Osteocyte (in vitro differentiated cells): ENCODE results near the gene PRR13. TPM values are rescaled to one million over a fixed set of nuclear protein-coding genes. Genes with fewer than 3 reads are reported as not detected.
"Not testable (repeated sequence)": the region's sequence is repeated elsewhere in the genome, so short reads cannot be mapped to it uniquely, and the experiment has no call there.

Experiments
- DNase-seq: peaks from one replicate; pipeline ENCODE4 v3.0.0; 2021; ENCODE audit warnings: mixed read lengths; ENCODE audit not compliant: unreplicated experiment; ENCODE audit errors: extremely low spot score
- H3K27ac Mint-ChIP-seq: one replicate; pipeline ENCODE4 v1.8.0; 2021; ENCODE audit warnings: mild to moderate bottlenecking, mixed read lengths; ENCODE audit not compliant: unreplicated experiment
- H3K27me3 Mint-ChIP-seq: one replicate; pipeline ENCODE4 v1.8.0; 2021; ENCODE audit warnings: mixed read lengths; ENCODE audit not compliant: unreplicated experiment
- H3K36me3 Mint-ChIP-seq: one replicate; pipeline ENCODE4 v1.8.0; 2021; ENCODE audit warnings: mixed read lengths; ENCODE audit not compliant: unreplicated experiment
- H3K4me1 Mint-ChIP-seq: one replicate; pipeline ENCODE4 v1.8.0; 2021; ENCODE audit warnings: mixed read lengths; ENCODE audit not compliant: unreplicated experiment
- H3K4me3 Mint-ChIP-seq: one replicate; pipeline ENCODE4 v1.8.0; 2021; ENCODE audit warnings: mild to moderate bottlenecking, moderate library complexity, mixed read lengths; ENCODE audit not compliant: unreplicated experiment
- H3K9me3 Mint-ChIP-seq: one replicate; pipeline ENCODE4 v1.8.0; 2021; ENCODE audit warnings: mixed read lengths; ENCODE audit not compliant: unreplicated experiment
- CTCF ChIP-seq: fragments of 200-600 bp; sonication (generic); IDR thresholded peaks from 2 replicates; pipeline ENCODE4 v1.5.0; 2021; ENCODE audit warnings: antibody characterized with exemption, mild to moderate bottlenecking, moderate library complexity
- long read RNA-seq: library from polyadenylated mRNA; unstranded; transcript quantifications from one replicate; pipeline ENCODE4 v2.0.0, GENCODE V29; 2021
- total RNA-seq: library from RNA; stranded (reverse); gene quantifications from 2 replicates; pipeline ENCODE4 v1.2.1, GENCODE V29; 2021

PRR13 gene, protein sequence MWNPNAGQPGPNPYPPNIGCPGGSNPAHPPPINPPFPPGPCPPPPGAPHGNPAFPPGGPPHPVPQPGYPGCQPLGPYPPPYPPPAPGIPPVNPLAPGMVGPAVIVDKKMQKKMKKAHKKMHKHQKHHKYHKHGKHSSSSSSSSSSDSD
- 102 and 105 TPM in 2 replicates for total RNA-seq
- long read RNA-seq, transcript PRR13-202 (4 exons, 1,229 nt) = major isoform, 6 of 11 reads
- long read RNA-seq, partial matches to known transcripts = 3 of 11 reads
- long read RNA-seq, other reads (novel, unspliced or antisense) = 1 of 11 reads

DNA sequence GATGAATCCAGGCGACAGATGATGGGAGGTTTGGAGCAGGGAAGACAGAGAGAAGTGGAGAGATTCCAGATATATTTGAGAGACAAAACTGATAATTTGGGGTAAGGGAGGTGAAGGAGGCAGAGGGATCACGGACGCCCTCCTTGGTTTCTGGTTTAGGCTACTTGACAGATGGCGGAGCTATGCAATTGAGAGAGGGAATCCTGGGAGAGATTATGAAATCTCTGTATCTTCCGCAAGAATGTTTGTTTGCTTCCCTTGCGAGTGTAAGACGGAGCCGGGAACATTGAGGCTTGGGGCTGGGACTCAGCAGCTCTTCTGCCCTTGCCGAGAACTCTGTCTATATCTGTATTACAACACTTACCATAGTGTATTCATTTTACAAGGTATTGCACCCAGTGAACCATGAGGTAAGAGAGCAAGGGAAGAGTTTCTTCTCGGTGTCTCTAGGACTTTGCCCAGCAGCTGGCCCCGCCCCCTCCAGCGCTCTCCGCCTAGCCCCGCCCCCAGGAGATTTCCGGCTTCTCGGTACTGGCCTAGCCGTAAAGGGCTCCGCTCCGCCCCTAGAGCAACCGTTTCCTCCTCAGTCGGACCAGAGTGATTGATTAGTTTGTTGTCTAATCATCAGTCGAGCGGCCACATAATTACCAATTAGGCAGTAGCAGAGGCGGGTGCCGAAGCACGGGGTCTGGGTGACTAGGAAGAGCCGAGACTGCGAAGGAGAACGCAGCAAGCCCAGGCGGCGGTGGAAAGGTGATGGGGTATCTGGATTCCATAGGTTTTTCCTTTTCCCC, at the start of gene PRR13:
TSS of gene PRR13 (plus strand) at position 695 of the 794 bp plus-strand sequence. CDS start 981 bp downstream, outside the sequence.
- H3K4me3 Mint-ChIP-seq = peak within 1 kb of the TSS; percentile 89
- H3K27ac Mint-ChIP-seq = peak within 1 kb of the TSS; percentile 97
- TF ChIP-seq CTCF = no peak
- H3K27me3 Mint-ChIP-seq = no peaks in the 10 kb centered on the region
- H3K9me3 Mint-ChIP-seq = no peaks in the 10 kb centered on the region
- peak; percentile 98 for DNase-seq
- H3K36me3 Mint-ChIP-seq = peaks cover 11% of the 10 kb centered on the region
- peaks cover 27% of the 10 kb centered on the region for H3K4me1 Mint-ChIP-seq

DNA sequence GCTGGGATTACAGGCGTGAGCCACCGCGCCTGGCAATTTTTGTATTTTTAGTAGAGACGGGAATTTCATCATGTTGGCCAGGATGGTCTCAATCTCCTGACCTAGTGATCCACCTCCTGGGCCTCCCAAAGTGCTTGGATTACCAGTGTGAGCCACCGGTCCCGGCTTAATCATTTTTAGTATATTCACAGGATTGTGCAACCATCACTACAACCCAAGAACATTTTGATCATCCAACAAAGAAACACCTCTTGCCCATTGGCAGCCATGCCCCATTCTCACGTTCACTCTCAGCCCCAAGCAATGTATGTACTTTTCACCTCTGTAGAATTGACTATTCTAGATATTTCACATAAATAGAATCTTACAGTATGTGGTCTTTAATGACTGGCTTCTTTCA, 41.6 kb upstream of the PRR13 start:
- Mint-ChIP-seq H3K4me3 (no peak overlapping the region), H3K9me3 (no peaks in the 10 kb centered on the region), H3K27ac (no peak overlapping the region), H3K27me3 (no peaks in the 10 kb centered on the region), H3K4me1 (peaks cover 1% of the 10 kb centered on the region), H3K36me3 (peaks cover 7% of the 10 kb centered on the region)
- no peak for TF ChIP-seq CTCF
- DNase-seq = peak; percentile 46

DNA sequence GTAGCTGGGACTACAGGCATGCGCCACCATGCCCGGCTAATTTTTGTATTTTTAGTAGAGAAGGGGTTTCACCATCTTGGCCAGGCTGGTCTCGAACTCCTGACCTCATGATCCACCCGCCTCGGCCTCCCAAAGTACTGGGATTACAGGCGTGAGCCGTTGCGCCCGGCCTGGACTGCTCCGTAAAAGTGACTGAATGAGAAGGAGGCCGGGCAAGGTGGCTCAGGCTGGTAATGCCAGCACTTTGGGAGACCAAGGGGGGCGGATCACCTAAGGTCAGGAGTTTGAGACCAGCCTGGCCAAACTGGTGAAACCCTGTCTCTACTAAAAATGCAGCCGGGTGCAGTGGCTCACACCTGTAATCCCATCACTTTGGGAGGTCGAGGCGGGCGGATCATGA, 39.2 kb upstream of the PRR13 start:
- H3K4me1 Mint-ChIP-seq, H3K9me3 Mint-ChIP-seq, H3K27ac Mint-ChIP-seq: not testable (repeated sequence)

GRCh38 chr12:53402871-53403270, 38.7 kb upstream of the PRR13 start:
- Mint-ChIP-seq H3K27me3 (no peaks in the 10 kb centered on the region), H3K4me3 (no peak overlapping the region), H3K27ac (no peak overlapping the region), H3K4me1 (no peaks in the 10 kb centered on the region), H3K36me3 (peaks cover 11% of the 10 kb centered on the region), H3K9me3 (no peaks in the 10 kb centered on the region)
- DNase-seq = no peak
- no peak for TF ChIP-seq CTCF

More for the DNA sequence above, 39.2 kb upstream of the PRR13 start:
- H3K27me3 Mint-ChIP-seq, H3K4me3 Mint-ChIP-seq: not testable (repeated sequence)
- DNase-seq = peak; percentile 49
- H3K36me3 Mint-ChIP-seq = peaks cover 11% of the 10 kb centered on the region

- Mint-ChIP-seq H3K4me1 (peaks cover 27% of the 10 kb centered on the region), H3K36me3 (peaks cover 34% of the 10 kb centered on the region), H3K27ac (no peak overlapping the region), H3K9me3 (no peaks in the 10 kb centered on the region), H3K4me3 (no peak overlapping the region), H3K27me3 (no peaks in the 10 kb centered on the region)
- TF ChIP-seq CTCF = no peak
- no peak for DNase-seq
These were observed 30.6 kb upstream of the PRR13 start for GRCh38 chr12:53410951-53411350.
